Right atrium auricular region (tissue), 2 donors: Measurements from ENCODE around the gene ANKFN1. TPM values are rescaled to one million over a fixed set of nuclear protein-coding genes. Genes with fewer than 3 reads are reported as not detected.

Experiments used
- DNase-seq: peaks from one replicate; pipeline ENCODE4 v3.0.0-alpha.2; 2019; ENCODE audit warnings: low spot score
- H3K27ac ChIP-seq, 2 donors: fragments of 200-600 bp; sonication (generic); 1 replicate in 1 of 2; 2 replicates in 1 of 2; pipeline ENCODE4 v1.5.1; 2016 to 2019
- H3K27me3 ChIP-seq, 2 donors: fragments of 200-600 bp; sonication (generic); one replicate each; pipeline versions ENCODE4 v1.5.1 to v1.6.0; 2017 to 2019
- H3K36me3 ChIP-seq: fragments of 200-600 bp; sonication (generic); one replicate; pipeline ENCODE4 v1.5.1; 2016
- H3K4me1 ChIP-seq, 2 donors: fragments of 200-600 bp; sonication (generic); one replicate each; pipeline versions ENCODE4 v1.5.1 to v1.6.0; 2017 to 2019
- H3K4me3 ChIP-seq, 2 donors: fragments of 200-600 bp; sonication (generic); 1 replicate in 1 of 2; 2 replicates in 1 of 2; pipeline ENCODE4 v1.5.1; 2017 to 2019; ENCODE audit warnings: mild to moderate bottlenecking in 1 of 2, moderate library complexity in 1 of 2
- H3K9me3 ChIP-seq, 2 donors: fragments of 200-600 bp; sonication (generic); one replicate each; pipeline ENCODE4 v1.5.1; 2019
- CTCF ChIP-seq, 2 donors: fragments of 200-600 bp; sonication (generic); IDR thresholded peaks; one replicate each; pipeline ENCODE4 v1.5.1; 2019; ENCODE audit warnings: antibody characterized with exemption in 2 of 2
- total RNA-seq, 2 donors: library from RNA; depleted of rRNA; stranded (reverse); fragments of >200 nt; gene quantifications; one replicate each; pipeline ENCODE4 v1.1.0, GENCODE V29; 2016

The ANKFN1 gene
- total RNA-seq, 2 donors from 2014 or later, result 0.67 TPM; not detected in 1

GRCh38 chr17:56478836-56479447, 325.7 kb downstream of the ANKFN1 start:
- Histone ChIP-seq H3K4me1 (no peaks in the 10 kb centered on the region), H3K9me3 (no peaks in the 10 kb centered on the region), H3K27ac (no peak overlapping the region), H3K27me3 (no peaks in the 10 kb centered on the region), H3K4me3 (no peak overlapping the region), H3K36me3 (no peaks in the 10 kb centered on the region)
- peak in 1 of 2 donors; percentile 54 for TF ChIP-seq CTCF (IDR thresholded peaks at IDR 0.05)
- DNase-seq, result no peak

- H3K36me3 ChIP-seq, result no peaks in the 10 kb centered on the region
- DNase-seq, result no peak
- no peak for TF ChIP-seq CTCF (IDR thresholded peaks at IDR 0.05)
- no peaks in the 10 kb centered on the region for H3K4me1 ChIP-seq
- H3K4me3 ChIP-seq, result no peak overlapping the region
- no peaks in the 10 kb centered on the region for H3K9me3 ChIP-seq
- no peak overlapping the region for H3K27ac ChIP-seq
- no peaks in the 10 kb centered on the region for H3K27me3 ChIP-seq
These were observed 327.2 kb downstream of the ANKFN1 start for GRCh38 chr17:56480501-56480900.

DNA sequence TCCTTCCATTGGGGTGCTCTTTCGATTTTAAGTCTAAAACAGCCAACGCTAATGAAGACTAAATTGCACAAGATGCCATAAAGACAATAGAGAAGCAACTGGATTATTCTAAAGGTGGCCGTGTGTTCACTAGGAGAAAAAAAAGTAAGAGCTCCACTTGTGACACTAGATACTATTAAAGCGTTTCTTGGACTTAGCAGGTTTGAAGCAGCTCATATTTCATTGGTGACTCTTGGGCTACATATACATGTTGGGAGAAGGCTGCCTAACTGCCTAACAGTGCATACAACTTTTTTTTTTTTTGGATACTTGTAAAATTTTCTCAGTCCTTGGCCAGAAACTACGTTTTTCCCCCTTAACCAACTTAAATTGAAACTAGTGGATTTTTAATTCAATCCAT, 328.4 kb downstream of the ANKFN1 start:
- H3K36me3 ChIP-seq, result no peaks in the 10 kb centered on the region
- DNase-seq, result no peak
- H3K9me3 ChIP-seq, result no peaks in the 10 kb centered on the region
- no peaks in the 10 kb centered on the region for H3K27me3 ChIP-seq
- no peak overlapping the region for H3K27ac ChIP-seq
- no peak overlapping the region for H3K4me3 ChIP-seq
- no peaks in the 10 kb centered on the region for H3K4me1 ChIP-seq
- TF ChIP-seq CTCF (IDR thresholded peaks at IDR 0.05), result no peak

DNA sequence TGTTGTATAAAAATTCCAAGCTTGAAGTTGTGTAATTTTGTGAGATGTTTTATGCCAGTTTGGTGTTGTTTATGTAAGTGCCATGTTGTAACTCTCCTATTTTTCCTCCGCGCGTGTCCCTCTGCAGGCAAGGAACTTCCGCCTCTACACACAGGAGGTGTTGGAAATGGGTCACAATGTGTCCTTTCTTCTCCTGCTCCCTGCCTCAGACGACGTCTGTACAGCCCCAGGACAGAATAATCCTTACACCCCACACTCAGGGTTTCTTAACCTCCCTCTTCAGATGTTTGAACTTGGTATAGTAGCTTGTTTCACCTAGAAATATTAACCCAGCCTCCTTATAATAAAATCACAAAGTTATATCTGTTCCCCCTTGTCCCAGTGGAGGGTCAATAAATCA, 329.0 kb downstream of the ANKFN1 start:
- DNase-seq, result no peak
- H3K4me3 ChIP-seq, result no peak overlapping the region
- TF ChIP-seq CTCF (IDR thresholded peaks at IDR 0.05), result no peak
- no peaks in the 10 kb centered on the region for H3K36me3 ChIP-seq
- H3K4me1 ChIP-seq, result no peaks in the 10 kb centered on the region
- no peak overlapping the region for H3K27ac ChIP-seq
- no peaks in the 10 kb centered on the region for H3K9me3 ChIP-seq
- H3K27me3 ChIP-seq, result no peaks in the 10 kb centered on the region

- H3K27me3 ChIP-seq, result no peaks in the 10 kb centered on the region
- no peak for TF ChIP-seq CTCF (IDR thresholded peaks at IDR 0.05)
- no peak overlapping the region for H3K27ac ChIP-seq
- H3K4me3 ChIP-seq, result no peak overlapping the region
- no peaks in the 10 kb centered on the region for H3K9me3 ChIP-seq
- H3K4me1 ChIP-seq, result no peaks in the 10 kb centered on the region
- DNase-seq, result no peak
- H3K36me3 ChIP-seq, result no peaks in the 10 kb centered on the region
These were observed 333.5 kb downstream of the ANKFN1 start for GRCh38 chr17:56486732-56487131.

DNA sequence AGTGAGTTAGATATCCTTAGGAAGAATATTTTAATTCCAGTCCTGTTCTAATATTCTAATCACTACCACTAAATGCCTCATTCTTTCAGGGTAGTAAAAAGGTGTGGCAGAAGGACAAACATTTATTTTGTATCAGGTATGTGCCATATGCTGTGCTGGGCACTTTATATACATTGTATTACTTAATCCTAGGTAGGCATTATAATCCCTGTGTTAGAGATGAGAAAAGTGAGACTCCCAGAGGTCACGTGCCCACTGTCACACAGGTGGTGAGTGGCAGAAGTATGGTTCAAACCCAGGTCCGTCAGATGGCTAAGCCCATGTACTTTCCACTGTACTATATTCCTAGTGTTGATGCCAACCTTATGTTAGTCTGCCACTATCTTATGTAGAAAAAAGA, 335.5 kb downstream of the ANKFN1 start:
- no peak overlapping the region for H3K27ac ChIP-seq
- no peak overlapping the region for H3K4me3 ChIP-seq
- H3K27me3 ChIP-seq, result no peaks in the 10 kb centered on the region
- H3K4me1 ChIP-seq, result no peaks in the 10 kb centered on the region
- TF ChIP-seq CTCF (IDR thresholded peaks at IDR 0.05), result no peak
- no peaks in the 10 kb centered on the region for H3K36me3 ChIP-seq
- no peak for DNase-seq
- H3K9me3 ChIP-seq, result no peaks in the 10 kb centered on the region
